H1 (cell line): ENCODE results near the gene MBD5. TPM values are rescaled to one million over a fixed set of nuclear protein-coding genes. Genes with fewer than 3 reads are reported as not detected.

Source experiments
- CTCF ChIA-PET: fragments of 300-600 bp; sonication (Branson Sonifier 250); formaldehyde crosslinking; loops from one replicate; lab custom pipeline; 2021; ENCODE audit not compliant: partially characterized antibody; lab: Charles Lee
- POLR2A ChIA-PET: fragments of 300-600 bp; sonication (Branson Sonifier 250); formaldehyde crosslinking; loops from one replicate; lab custom pipeline; 2021; ENCODE audit warnings: inconsistent platforms; ENCODE audit not compliant: partially characterized antibody; lab: Charles Lee
- DNase-seq, 2 experiments: peaks; one replicate each; pipeline versions ENCODE4 v3.0.0 to v3.0.0-alpha.2; 2010 to 2022; ENCODE audit warnings: low spot score in 2 of 2, low read depth in 1 of 2, mixed read lengths in 1 of 2
- FAIRE-seq: peaks from 2 replicates; lab custom pipeline; 2011; peaks lifted over from hg19 to GRCh38; lab: Jason Lieb, UNC
- H2AFZ ChIP-seq: 2 replicates; pipeline ENCODE4 v1.8.1; 2012; ENCODE audit warnings: low read length, inconsistent platforms
- H2AK5ac ChIP-seq: 2 replicates; pipeline ENCODE4 v1.6.1; 2013; ENCODE audit warnings: low read depth, low read length
- H2BK120ac ChIP-seq: replicated peaks from 2 replicates; pipeline ENCODE3; 2013; ENCODE audit warnings: low read depth, low read length, inconsistent platforms
- H2BK12ac ChIP-seq: 2 replicates; pipeline ENCODE4 v1.6.1; 2013; ENCODE audit warnings: low read depth, low read length
- H2BK15ac ChIP-seq: 2 replicates; pipeline ENCODE4 v1.6.1; 2013; ENCODE audit warnings: low read length
- H2BK20ac ChIP-seq: 2 replicates; pipeline ENCODE4 v1.6.1; 2013; ENCODE audit warnings: low read length
- H2BK5ac ChIP-seq: 2 replicates; pipeline ENCODE4 v1.6.1; 2013; ENCODE audit warnings: low read depth, low read length
- H3K14ac ChIP-seq: 2 replicates; pipeline ENCODE4 v1.6.1; 2013; ENCODE audit warnings: inconsistent platforms; ENCODE audit not compliant: insufficient read length
- H3K18ac ChIP-seq: 2 replicates; pipeline ENCODE4 v1.6.1; 2013; ENCODE audit warnings: low read length; ENCODE audit errors: extremely low read depth
- H3K23ac ChIP-seq: 2 replicates; pipeline ENCODE4 v1.6.1; 2013; ENCODE audit warnings: inconsistent platforms; ENCODE audit not compliant: insufficient read length
- H3K23me2 ChIP-seq: 2 replicates; pipeline ENCODE4 v1.6.1; 2013; ENCODE audit warnings: low read depth, low read length
- H3K27ac ChIP-seq: 2 replicates; pipeline ENCODE4 v1.6.1; 2011; ENCODE audit warnings: low read depth, low read length, inconsistent platforms
- H3K27me3 ChIP-seq, 4 experiments: replicated peaks in 1 of 4; 1 replicate in 1 of 4; 2 replicates in 3 of 4; pipeline versions ENCODE4 v1.6.1 to v1.8.1; 2011 to 2013; ENCODE audit warnings: low read length in 3 of 4, mild to moderate bottlenecking in 3 of 4, inconsistent platforms in 2 of 4, mixed read lengths in 2 of 4, moderate library complexity in 1 of 4; ENCODE audit not compliant: control insufficient read depth in 3 of 4, insufficient read depth in 3 of 4; ENCODE audit errors: extremely low read depth in 1 of 4
- H3K36me3 ChIP-seq, 4 experiments: 2 replicates each; pipeline versions ENCODE4 v1.6.1 to v1.8.1; 2011 to 2013; ENCODE audit warnings: mild to moderate bottlenecking in 4 of 4, low read length in 3 of 4, moderate library complexity in 2 of 4, control low read depth in 1 of 4, inconsistent platforms in 1 of 4; ENCODE audit not compliant: insufficient read depth in 4 of 4, control insufficient read depth in 2 of 4
- H3K4ac ChIP-seq: replicated peaks from 2 replicates; pipeline ENCODE3; 2013; ENCODE audit warnings: low read length, low read depth, mixed read lengths, inconsistent platforms; ENCODE audit not compliant: insufficient read length
- H3K4me1 ChIP-seq, 4 experiments: replicated peaks in 1 of 4; 1 replicate in 1 of 4; 2 replicates in 3 of 4; pipeline versions ENCODE4 v1.6.1 to v1.8.1; 2011 to 2013; ENCODE audit warnings: low read length in 3 of 4, inconsistent platforms in 2 of 4, mixed read lengths in 1 of 4; ENCODE audit not compliant: insufficient read depth in 4 of 4, control insufficient read depth in 3 of 4
- H3K4me2 ChIP-seq, 2 experiments: 2 replicates each; pipeline versions ENCODE4 v1.6.1 to v1.8.1; 2011 to 2013; ENCODE audit warnings: low read depth in 2 of 2, low read length in 2 of 2, control low read depth in 1 of 2, inconsistent platforms in 1 of 2, mild to moderate bottlenecking in 1 of 2; ENCODE audit not compliant: insufficient read depth in 1 of 2
- H3K4me3 ChIP-seq, 4 experiments: fragments of 200-600, 300-600 bp in 1 of 4; sonication (generic), shearing (Covaris generic), sonication (Bioruptor Twin) in 1 of 4; 2 replicates each; pipeline versions ENCODE4 v1.5.1 to v1.8.1; 2011 to 2016; ENCODE audit warnings: low read length in 4 of 4, low read depth in 3 of 4, control low read depth in 2 of 4, inconsistent platforms in 2 of 4, mild to moderate bottlenecking in 2 of 4, mixed read lengths in 1 of 4, moderate library complexity in 1 of 4; ENCODE audit not compliant: insufficient read depth in 2 of 4; ENCODE audit errors: extremely low read depth in 1 of 4
- H3K56ac ChIP-seq: replicated peaks from 2 replicates; pipeline ENCODE3; 2013; ENCODE audit warnings: low read depth, mild to moderate bottlenecking, mixed read lengths, low read length, inconsistent platforms; ENCODE audit not compliant: insufficient read length
- H3K79me1 ChIP-seq: 2 replicates; pipeline ENCODE4 v1.6.1; 2013; ENCODE audit warnings: low read depth, low read length, control low read depth
- H3K79me2 ChIP-seq, 2 experiments: 2 replicates each; pipeline versions ENCODE4 v1.6.1 to v1.8.1; 2012 to 2013; ENCODE audit warnings: low read length in 2 of 2, mild to moderate bottlenecking in 2 of 2, inconsistent platforms in 1 of 2; ENCODE audit not compliant: insufficient read depth in 2 of 2, control insufficient read depth in 1 of 2
- H3K9ac ChIP-seq, 4 experiments: replicated peaks in 1 of 4; 1 replicate in 1 of 4; 2 replicates in 3 of 4; pipeline versions ENCODE4 v1.6.1 to v1.8.1; 2011 to 2013; ENCODE audit warnings: low read depth in 3 of 4, low read length in 3 of 4, control low read depth in 2 of 4, mild to moderate bottlenecking in 2 of 4, moderate library complexity in 2 of 4, inconsistent platforms in 1 of 4; ENCODE audit errors: extremely low read depth in 1 of 4
- H3K9me3 ChIP-seq, 2 experiments: 2 replicates each; pipeline versions ENCODE4 v1.6.1 to v1.8.1; 2012 to 2013; ENCODE audit warnings: mild to moderate bottlenecking in 2 of 2, moderate library complexity in 2 of 2, control low read depth in 1 of 2, inconsistent platforms in 1 of 2, low read depth in 1 of 2, low read length in 1 of 2, mixed read lengths in 1 of 2; ENCODE audit not compliant: insufficient read depth in 2 of 2
- H4K20me1 ChIP-seq, 2 experiments: replicated peaks in 1 of 2; 2 replicates each; pipeline versions ENCODE3 to v1.8.1; 2011 to 2013; ENCODE audit warnings: inconsistent platforms in 2 of 2, low read length in 2 of 2, mild to moderate bottlenecking in 1 of 2; ENCODE audit not compliant: insufficient read depth in 2 of 2, control insufficient read depth in 1 of 2
- H4K5ac ChIP-seq: 2 replicates; pipeline ENCODE4 v1.6.1; 2013; ENCODE audit warnings: low read length, low read depth, mixed read lengths, inconsistent platforms; ENCODE audit not compliant: insufficient read length
- H4K8ac ChIP-seq: 2 replicates; pipeline ENCODE4 v1.8.0; 2013; ENCODE audit warnings: mild to moderate bottlenecking, moderate library complexity, low read length, inconsistent platforms; ENCODE audit not compliant: insufficient read depth; ENCODE audit errors: extremely low read depth
- H4K91ac ChIP-seq: replicated peaks from 2 replicates; pipeline ENCODE3; 2013; ENCODE audit warnings: low read length, mixed read lengths, inconsistent platforms; ENCODE audit not compliant: insufficient read length
- ASH2L ChIP-seq: fragments of 200-600, 300-600 bp; sonication (generic); IDR thresholded peaks from one replicate; pipeline ENCODE4 v1.7.1; 2017; ENCODE audit warnings: low read length
- BACH1 ChIP-seq: IDR thresholded peaks from 2 replicates; pipeline ENCODE4 v1.6.1; 2012; ENCODE audit warnings: low read length, improper control_type of control experiment
- CBX5 ChIP-seq: fragments of 300-800, 300-1000 bp; sonication (generic); IDR thresholded peaks from 2 replicates; pipeline ENCODE4 v1.7.1; 2016; ENCODE audit warnings: antibody characterized with exemption, low read length, low read depth
- E2F6 ChIP-seq: IDR thresholded peaks from 2 replicates; pipeline ENCODE4 v1.6.1; 2012; ENCODE audit warnings: inconsistent platforms
- JUN ChIP-seq: IDR thresholded peaks from 2 replicates; pipeline ENCODE4 v1.6.1; 2011; ENCODE audit warnings: low read depth, mild to moderate bottlenecking, improper control_type of control experiment, low read length
- KDM1A ChIP-seq: fragments of 200-600, 300-600 bp; sonication (generic); IDR thresholded peaks from 2 replicates; pipeline ENCODE4 v1.7.1; 2016; ENCODE audit warnings: mild to moderate bottlenecking, low read length, borderline replicate concordance
- KDM4A ChIP-seq: IDR thresholded peaks from one replicate; pipeline ENCODE4 v1.7.1; 2012; ENCODE audit warnings: low read depth, mild to moderate bottlenecking, moderate library complexity, low read length, inconsistent platforms; ENCODE audit not compliant: severe bottlenecking
- POLR2A ChIP-seq, 2 experiments: IDR thresholded peaks; 1 replicate in 1 of 2; 2 replicates in 1 of 2; pipeline ENCODE4 v1.6.1; 2011; ENCODE audit warnings: low read depth in 2 of 2, low read length in 2 of 2, mild to moderate bottlenecking in 2 of 2; ENCODE audit errors: control extremely low read depth in 1 of 2
- RAD21 ChIP-seq, 2 experiments: IDR thresholded peaks in 1 of 2; conservative IDR thresholded peaks in 1 of 2; 2 replicates each; pipeline ENCODE4 v1.6.1; 2011; ENCODE audit warnings: low read depth in 2 of 2, low read length in 2 of 2, improper control_type of control experiment in 1 of 2, inconsistent platforms in 1 of 2, mild to moderate bottlenecking in 1 of 2, moderate library complexity in 1 of 2
- SIX5 ChIP-seq: IDR thresholded peaks from 2 replicates; pipeline ENCODE4 v1.6.1; 2011; ENCODE audit warnings: mild to moderate bottlenecking, low read depth, low read length
- SP1 ChIP-seq: IDR thresholded peaks from 2 replicates; pipeline ENCODE4 v1.6.1; 2011; ENCODE audit warnings: low read depth, low read length
- SP4 ChIP-seq: IDR thresholded peaks from 2 replicates; pipeline ENCODE4 v1.6.1; 2012; ENCODE audit warnings: low read length, inconsistent platforms
- SRF ChIP-seq: IDR thresholded peaks from 2 replicates; pipeline ENCODE4 v1.6.1; 2011; ENCODE audit warnings: mild to moderate bottlenecking, low read depth, low read length, moderate library complexity
- TAF1 ChIP-seq: IDR thresholded peaks from 2 replicates; pipeline ENCODE4 v1.6.1; 2011; ENCODE audit warnings: mild to moderate bottlenecking, low read depth, low read length
- TBP ChIP-seq: IDR thresholded peaks from 2 replicates; pipeline ENCODE4 v1.6.1; 2011; ENCODE audit warnings: low read depth, low read length, improper control_type of control experiment
- TCF12 ChIP-seq: IDR thresholded peaks from 2 replicates; pipeline ENCODE4 v1.6.1; 2011; ENCODE audit warnings: low read depth, mild to moderate bottlenecking, low read length
- WGBS, 2 experiments: shearing (Covaris generic) in 1 of 2; methylation state at CpG; one replicate each; pipeline versions ENCODE4 v1.1.6 to v1.1.7; 2013 to 2015; ENCODE audit warnings: low lambda C conversion rate in 2 of 2, mixed read lengths in 2 of 2, inconsistent platforms in 1 of 2, low coverage in 1 of 2, missing lambda C conversion rate in 1 of 2; ENCODE audit not compliant: insufficient replicate concordance in 2 of 2, insufficient coverage in 1 of 2, insufficient read length in 1 of 2; ENCODE audit errors: extremely low coverage in 1 of 2, missing lambda C conversion rate in 1 of 2; 5-methylcytosine and 5-hydroxymethylcytosine counted together
- polyA plus RNA-seq, 7 experiments: library from polyadenylated mRNA; depleted of rRNA in 3 of 7; stranded (reverse) in 5 of 7; unstranded in 2 of 7; fragments of >200 nt in 5 of 7; fragments of 200-250 nt in 2 of 7; gene quantifications; 1 replicate in 5 of 7; 2 replicates in 1 of 7; 4 replicates in 1 of 7; pipeline versions ENCODE4 v1.2.1 to v1.2.3, GENCODE V29; 2011 to 2013; ENCODE audit warnings: missing spikeins in 2 of 7, mixed read lengths in 2 of 7
- total RNA-seq: library from RNA; stranded (reverse); fragmentation: NEBNext Ultra II Directional; extraction: Animal tissue kit (Norgen Biotek cat#: 25700); gene quantifications from 2 replicates; pipeline ENCODE4 v1.2.1, GENCODE V29; 2021

MBD5 gene
- total and polyA plus RNA-seq, 2 of the 8 experiments (the other 6 are each of a cell fraction or from before 2014, with no cell fraction given): 9.7 to 29.4 TPM

- H3K23me2 ChIP-seq: no peaks in the 10 kb centered on the region
- FAIRE-seq (no peak), DNase-seq (no peak)
- no peaks in the 10 kb centered on the region for H3K79me1 ChIP-seq
- no peaks in the 10 kb centered on the region for H3K4me1 ChIP-seq
- ChIA-PET POLR2A (no interaction called here), CTCF (interaction anchor here (0.9 kb wide), 1 partner anchor 469 kb away, joined by 3 read pairs; no protein-coding TSS in a partner anchor)
- H3K14ac ChIP-seq: no peak overlapping the region
- no peak overlapping the region for H3K4me3 ChIP-seq
- H3K9ac ChIP-seq: no peak overlapping the region
- H3K4ac ChIP-seq: no peak overlapping the region
- H2BK120ac ChIP-seq: no peak overlapping the region
- no peak overlapping the region for H2BK12ac ChIP-seq
- H3K27ac ChIP-seq: no peak overlapping the region
- H3K9me3 ChIP-seq: no peaks in the 10 kb centered on the region
- no peak overlapping the region for H4K5ac ChIP-seq
- no peak overlapping the region for H2BK5ac ChIP-seq
- 95% methylated on average over 2 of the region's 2 CpGs; no CpG with 5 or more reads in 1 of the 2 experiments for WGBS, 2 experiments
- no peak overlapping the region for H3K56ac ChIP-seq
- H3K4me2 ChIP-seq: no peak overlapping the region
- no peak overlapping the region for H3K23ac ChIP-seq
- no peaks in the 10 kb centered on the region for H3K79me2 ChIP-seq
- H2BK20ac ChIP-seq: no peak overlapping the region
- no peak overlapping the region for H3K18ac ChIP-seq
- peaks cover 0 to 1% of the 10 kb centered on the region in 2 experiments for H4K20me1 ChIP-seq
- no peak overlapping the region for H4K8ac ChIP-seq
- no peak overlapping the region for H2BK15ac ChIP-seq
- no peaks in the 10 kb centered on the region for H3K36me3 ChIP-seq
- H2AK5ac ChIP-seq: no peak overlapping the region
- H4K91ac ChIP-seq: no peak overlapping the region
- H2AFZ ChIP-seq: no peak overlapping the region
- H3K27me3 ChIP-seq: no peaks in the 10 kb centered on the region
- TF ChIP-seq KDM4A: no peak
- no peak for TF ChIP-seq SP1
- no peak for TF ChIP-seq TCF12
- TF ChIP-seq SIX5: no peak
- no peak for TF ChIP-seq BACH1
- no peak for TF ChIP-seq ASH2L
- TF ChIP-seq CBX5: no peak
- no peak for TF ChIP-seq SP4
- no peak for TF ChIP-seq KDM1A
- TF ChIP-seq RAD21 (IDR thresholded peaks at IDR 0.05 in 1 of 2, conservative IDR thresholded peaks at IDR 0.05 in 1 of 2; ENCODE audit: low read depth in 2 of 2, low read length in 2 of 2): no peak
- TF ChIP-seq POLR2A (IDR thresholded peaks at IDR 0.05; ENCODE audit: control extremely low read depth in 1 of 2, low read depth in 2 of 2, low read length in 2 of 2): no peak
- no peak for TF ChIP-seq E2F6
- no peak for TF ChIP-seq JUN
- TF ChIP-seq TAF1: no peak
- no peak for TF ChIP-seq SRF
- no peak for TF ChIP-seq TBP
These were observed 437.3 kb downstream of the MBD5 start for GRCh38 chr2:148458171-148458570.
